Osteoblast (primary cell): ENCODE data around the gene HID1. TPM values are rescaled to one million over a fixed set of nuclear protein-coding genes. Genes with fewer than 3 reads are reported as not detected.
A peak's percentile ranks its signal among the peaks of the same experiment; 100 is the strongest.

Experiments
- DNase-seq: peaks from one replicate; pipeline ENCODE4 v3.0.0; 2011; ENCODE audit warnings: low spot score, mixed read lengths; ENCODE audit not compliant: insufficient read length; ENCODE audit errors: missing footprints
- H2AFZ ChIP-seq: 2 replicates; pipeline ENCODE4 v1.6.0; 2011; ENCODE audit warnings: mild to moderate bottlenecking, low read length
- H3K27ac ChIP-seq: 2 replicates; pipeline ENCODE4 v1.5.1; 2011; ENCODE audit warnings: mild to moderate bottlenecking, low read depth, low read length, moderate library complexity
- H3K27me3 ChIP-seq: 2 replicates; pipeline ENCODE4 v1.6.0; 2012; ENCODE audit warnings: mild to moderate bottlenecking, control low read depth, inconsistent platforms, low read length, moderate library complexity; ENCODE audit not compliant: insufficient read depth
- H3K36me3 ChIP-seq: 2 replicates; pipeline ENCODE4 v1.5.1; 2011; ENCODE audit warnings: mild to moderate bottlenecking, low read length, control low read depth, moderate library complexity; ENCODE audit not compliant: insufficient read depth
- H3K4me1 ChIP-seq: 2 replicates; pipeline ENCODE4 v1.5.1; 2011; ENCODE audit warnings: mild to moderate bottlenecking, low read length, control low read depth, moderate library complexity; ENCODE audit not compliant: insufficient read depth
- H3K4me2 ChIP-seq: 2 replicates; pipeline ENCODE4 v1.6.0; 2011; ENCODE audit warnings: mild to moderate bottlenecking, low read length; ENCODE audit not compliant: insufficient read depth
- H3K4me3 ChIP-seq: fragments of 200-600 bp; sonication (generic); 3 replicates; pipeline ENCODE4 v1.5.1; 2012; ENCODE audit warnings: mild to moderate bottlenecking, low read length, inconsistent platforms; ENCODE audit not compliant: insufficient read depth
- H3K79me2 ChIP-seq: 2 replicates; pipeline ENCODE4 v1.6.0; 2012; ENCODE audit warnings: mild to moderate bottlenecking, low read length, control low read depth, inconsistent platforms; ENCODE audit not compliant: insufficient read depth
- H3K9me3 ChIP-seq: 2 replicates; pipeline ENCODE4 v1.5.1; 2011; ENCODE audit warnings: low read depth, low read length, control low read depth
- H4K20me1 ChIP-seq: 2 replicates; pipeline ENCODE4 v1.6.0; 2012; ENCODE audit warnings: mild to moderate bottlenecking, low read length, control low read depth; ENCODE audit not compliant: insufficient read depth
- total RNA-seq: library from RNA; depleted of rRNA; stranded (reverse); fragments of >200 nt; gene quantifications from 2 replicates; pipeline ENCODE4 v1.2.3, GENCODE V29; 2012
- TF ChIP-seq, protein P1 (sequence below): IDR thresholded peaks from 2 replicates; pipeline ENCODE4 v1.5.1; 2011; ENCODE audit warnings: mild to moderate bottlenecking, low read depth, low read length, moderate library complexity; ENCODE audit errors: extremely low read depth

The HID1 gene
- total RNA-seq, 1 donor, result 0.36 TPM

DNA sequence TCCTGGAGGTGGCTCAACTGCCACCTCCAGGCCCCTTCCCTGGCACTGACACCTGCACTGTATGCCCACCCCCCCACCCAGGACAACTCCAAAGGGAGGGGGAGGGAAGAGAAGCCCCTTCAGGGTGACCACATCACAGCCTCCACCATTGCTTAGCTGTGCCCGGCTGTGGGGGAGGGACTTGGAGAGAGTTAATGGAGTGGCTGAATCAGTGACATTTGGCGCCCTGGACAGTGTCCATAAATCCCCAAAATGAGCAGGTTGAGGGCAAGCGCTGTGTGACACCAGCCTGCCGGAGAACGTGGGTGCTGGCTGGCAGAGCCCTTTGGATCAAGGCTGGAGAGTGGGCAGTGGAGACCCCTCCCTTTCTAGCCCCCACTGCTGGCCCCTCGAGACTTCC, 50.4 kb downstream of the HID1 start:
- H3K36me3 ChIP-seq, result no peaks in the 10 kb centered on the region
- no peaks in the 10 kb centered on the region for H3K9me3 ChIP-seq
- H2AFZ ChIP-seq, result no peak overlapping the region
- H3K27me3 ChIP-seq, result peaks cover 50% of the 10 kb centered on the region
- peak; percentile 78 for DNase-seq
- H3K4me1 ChIP-seq, result no peaks in the 10 kb centered on the region
- H3K4me2 ChIP-seq, result no peak overlapping the region
- no peaks in the 10 kb centered on the region for H3K79me2 ChIP-seq
- no peaks in the 10 kb centered on the region for H4K20me1 ChIP-seq
- H3K27ac ChIP-seq, result no peak overlapping the region
- H3K4me3 ChIP-seq, result no peak overlapping the region
- TF ChIP-seq, protein P1, sequence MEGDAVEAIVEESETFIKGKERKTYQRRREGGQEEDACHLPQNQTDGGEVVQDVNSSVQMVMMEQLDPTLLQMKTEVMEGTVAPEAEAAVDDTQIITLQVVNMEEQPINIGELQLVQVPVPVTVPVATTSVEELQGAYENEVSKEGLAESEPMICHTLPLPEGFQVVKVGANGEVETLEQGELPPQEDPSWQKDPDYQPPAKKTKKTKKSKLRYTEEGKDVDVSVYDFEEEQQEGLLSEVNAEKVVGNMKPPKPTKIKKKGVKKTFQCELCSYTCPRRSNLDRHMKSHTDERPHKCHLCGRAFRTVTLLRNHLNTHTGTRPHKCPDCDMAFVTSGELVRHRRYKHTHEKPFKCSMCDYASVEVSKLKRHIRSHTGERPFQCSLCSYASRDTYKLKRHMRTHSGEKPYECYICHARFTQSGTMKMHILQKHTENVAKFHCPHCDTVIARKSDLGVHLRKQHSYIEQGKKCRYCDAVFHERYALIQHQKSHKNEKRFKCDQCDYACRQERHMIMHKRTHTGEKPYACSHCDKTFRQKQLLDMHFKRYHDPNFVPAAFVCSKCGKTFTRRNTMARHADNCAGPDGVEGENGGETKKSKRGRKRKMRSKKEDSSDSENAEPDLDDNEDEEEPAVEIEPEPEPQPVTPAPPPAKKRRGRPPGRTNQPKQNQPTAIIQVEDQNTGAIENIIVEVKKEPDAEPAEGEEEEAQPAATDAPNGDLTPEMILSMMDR, result no peak

DNA sequence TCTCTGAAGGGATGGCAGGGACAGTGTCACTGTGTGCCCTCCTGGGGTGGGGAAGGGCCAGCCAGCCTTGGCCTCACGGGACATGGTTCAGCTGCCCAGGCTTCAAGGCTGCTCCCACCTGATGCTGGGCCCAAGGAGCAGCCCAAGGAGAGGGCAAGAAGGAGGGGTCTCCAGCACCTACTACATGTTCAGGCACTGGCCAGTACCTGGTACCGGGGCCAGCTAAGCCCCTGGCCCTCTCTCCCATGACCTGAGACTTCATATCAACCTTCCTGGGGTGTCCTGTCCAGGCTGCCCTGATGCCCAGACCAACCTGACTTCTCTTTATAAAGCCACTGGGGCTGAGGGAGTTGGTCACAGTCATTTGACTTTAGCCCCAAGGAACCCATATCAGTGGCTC, 50.8 kb downstream of the HID1 start:
- Histone ChIP-seq H3K4me1 (no peaks in the 10 kb centered on the region), H3K4me3 (no peak overlapping the region), H3K79me2 (no peaks in the 10 kb centered on the region), H3K9me3 (no peaks in the 10 kb centered on the region), H4K20me1 (no peaks in the 10 kb centered on the region), H2AFZ (no peak overlapping the region), H3K36me3 (no peaks in the 10 kb centered on the region), H3K27ac (no peak overlapping the region), H3K4me2 (no peak overlapping the region), H3K27me3 (peaks cover 50% of the 10 kb centered on the region)
- TF ChIP-seq, protein P1, result no peak
- DNase-seq, result peak; percentile 81

DNA sequence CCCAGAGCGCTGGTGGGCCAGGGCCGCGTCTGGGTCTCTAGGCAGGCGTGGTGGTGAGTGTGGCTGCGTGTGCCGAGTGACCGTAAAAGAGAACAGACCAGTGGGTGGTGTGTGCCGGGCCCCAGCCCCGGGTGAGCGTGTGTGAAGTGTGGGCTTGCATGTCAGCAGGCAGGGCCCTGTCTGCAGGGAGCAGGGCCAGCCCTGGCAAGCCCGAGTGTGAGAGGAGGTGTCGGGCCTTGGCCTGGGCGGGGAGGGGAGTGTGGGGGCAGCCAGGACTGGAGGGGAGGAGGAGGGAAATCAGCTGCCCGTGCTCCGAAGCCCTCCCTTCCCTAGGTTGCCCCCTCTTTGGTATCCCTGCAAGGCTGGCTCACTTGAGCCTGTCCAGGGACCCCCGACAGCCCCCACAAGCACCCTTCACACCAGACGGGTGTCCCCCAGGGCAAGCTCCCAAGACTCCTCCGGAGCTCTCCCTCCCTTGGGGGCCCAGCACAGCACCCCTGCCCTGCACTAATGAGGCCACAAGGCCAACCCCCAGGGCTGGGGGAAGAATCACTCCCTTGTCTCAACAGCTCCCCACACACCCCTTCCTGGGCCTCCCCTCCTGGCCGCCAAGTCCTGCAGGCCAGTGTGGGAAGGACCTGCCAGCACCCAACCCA, 51.4 kb downstream of the HID1 start:
- Histone ChIP-seq H3K9me3 (no peaks in the 10 kb centered on the region), H2AFZ (no peak overlapping the region), H3K79me2 (no peaks in the 10 kb centered on the region), H3K27me3 (peaks cover 48% of the 10 kb centered on the region), H3K36me3 (no peaks in the 10 kb centered on the region), H3K27ac (no peak overlapping the region), H4K20me1 (no peaks in the 10 kb centered on the region), H3K4me2 (no peak overlapping the region), H3K4me3 (no peak overlapping the region), H3K4me1 (no peaks in the 10 kb centered on the region)
- TF ChIP-seq, protein P1, result no peak
- peak; percentile 87 for DNase-seq

DNA sequence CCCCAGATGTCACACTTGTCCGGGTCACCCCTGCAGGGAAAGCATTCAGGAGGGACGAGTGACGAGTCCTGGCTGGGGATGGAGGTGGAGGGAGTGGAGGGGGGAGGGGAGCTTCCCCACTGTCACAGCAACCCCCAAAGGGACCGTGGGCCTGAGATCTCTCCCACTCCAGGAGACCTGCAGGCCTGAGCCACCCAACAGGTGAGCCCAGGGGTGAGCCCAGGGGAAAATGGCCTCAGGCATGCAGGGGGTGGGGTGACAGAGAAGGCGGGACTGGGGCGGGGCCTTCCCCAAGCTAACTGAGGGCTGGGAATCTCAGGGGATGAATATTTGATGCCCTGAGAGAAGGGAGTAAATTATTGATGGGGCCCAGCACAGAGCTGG, 51.9 kb downstream of the HID1 start:
- Histone ChIP-seq H3K9me3 (no peaks in the 10 kb centered on the region), H3K4me2 (no peak overlapping the region), H3K4me3 (no peak overlapping the region), H2AFZ (no peak overlapping the region), H3K27ac (no peak overlapping the region), H4K20me1 (no peaks in the 10 kb centered on the region), H3K27me3 (peaks cover 42% of the 10 kb centered on the region), H3K36me3 (no peaks in the 10 kb centered on the region), H3K79me2 (no peaks in the 10 kb centered on the region), H3K4me1 (no peaks in the 10 kb centered on the region)
- TF ChIP-seq, protein P1, result no peak
- DNase-seq, result peak; percentile 86
